H1 (cell line): Measurements from ENCODE around the gene NCOA1. TPM values are rescaled to one million over a fixed set of nuclear protein-coding genes. Genes with fewer than 3 reads are reported as not detected.

Source experiments
- CBX8 ChIP-seq: fragments of 300-800, 300-1000 bp; sonication (generic); IDR thresholded peaks from 2 replicates; pipeline ENCODE4 v1.7.1; 2016; ENCODE audit warnings: low read depth, low read length, borderline replicate concordance
- CHD7 ChIP-seq: fragments of 300-600 bp; sonication (generic); IDR thresholded peaks from 2 replicates; pipeline ENCODE4 v1.7.1; 2012; ENCODE audit warnings: low read length, moderate library complexity, mild to moderate bottlenecking, inconsistent platforms; ENCODE audit not compliant: insufficient replicate concordance
- FOSL1 ChIP-seq: IDR thresholded peaks from 2 replicates; pipeline ENCODE4 v1.6.1; 2011; ENCODE audit warnings: mild to moderate bottlenecking, low read depth, low read length, moderate library complexity; ENCODE audit not compliant: insufficient read depth
- HDAC6 ChIP-seq: IDR thresholded peaks from one replicate; pipeline ENCODE4 v1.7.1; 2012; ENCODE audit warnings: low read depth, mild to moderate bottlenecking, inconsistent platforms, low read length, moderate library complexity
- JUN ChIP-seq: IDR thresholded peaks from 2 replicates; pipeline ENCODE4 v1.6.1; 2011; ENCODE audit warnings: low read depth, mild to moderate bottlenecking, improper control_type of control experiment, low read length
- RBBP5 ChIP-seq: IDR thresholded peaks from 2 replicates; pipeline ENCODE4 v1.7.1; 2012; ENCODE audit warnings: low read depth, mild to moderate bottlenecking, inconsistent platforms, low read length, moderate library complexity, borderline replicate concordance
- SIRT6 ChIP-seq: IDR thresholded peaks from one replicate; pipeline ENCODE4 v1.7.1; 2012; ENCODE audit warnings: low read length, inconsistent platforms
- SRF ChIP-seq: IDR thresholded peaks from 2 replicates; pipeline ENCODE4 v1.6.1; 2011; ENCODE audit warnings: mild to moderate bottlenecking, low read depth, low read length, moderate library complexity
- polyA plus RNA-seq, 7 experiments: library from polyadenylated mRNA; depleted of rRNA in 3 of 7; stranded (reverse) in 5 of 7; unstranded in 2 of 7; fragments of >200 nt in 5 of 7; fragments of 200-250 nt in 2 of 7; gene quantifications; 1 replicate in 5 of 7; 2 replicates in 1 of 7; 4 replicates in 1 of 7; pipeline versions ENCODE4 v1.2.1 to v1.2.3, GENCODE V29; 2011 to 2013; ENCODE audit warnings: missing spikeins in 2 of 7, mixed read lengths in 2 of 7
- total RNA-seq: library from RNA; stranded (reverse); fragmentation: NEBNext Ultra II Directional; extraction: Animal tissue kit (Norgen Biotek cat#: 25700); gene quantifications from 2 replicates; pipeline ENCODE4 v1.2.1, GENCODE V29; 2021

The NCOA1 gene
- total and polyA plus RNA-seq, 2 of the 8 experiments (the other 6 are each of a cell fraction or from before 2014, with no cell fraction given), result 12.8 to 17.9 TPM

- no peak for TF ChIP-seq CHD7
- no peak for TF ChIP-seq HDAC6
- no peak for TF ChIP-seq JUN
- TF ChIP-seq FOSL1, result no peak
- TF ChIP-seq RBBP5, result no peak
- TF ChIP-seq SRF, result no peak
- TF ChIP-seq CBX8, result no peak
- TF ChIP-seq SIRT6, result no peak
Observed at GRCh38 chr2:24576617-24577016, 85.6 kb downstream of the NCOA1 start (continued).
